IPS-18c (cell line): Measurements from ENCODE around the gene PCDH1.

Experiments
- H3K4me3 ChIP-seq: 2 replicates; pipeline ENCODE4 v1.7.0; 2013; ENCODE audit warnings: low read depth, mild to moderate bottlenecking, low read length, moderate library complexity; ENCODE audit not compliant: insufficient read depth
- H3K9me3 ChIP-seq: one replicate; pipeline ENCODE4 v1.6.1; 2013; ENCODE audit warnings: mild to moderate bottlenecking, low read length, moderate library complexity; ENCODE audit not compliant: control insufficient read depth, insufficient read depth

PCDH1 gene

DNA sequence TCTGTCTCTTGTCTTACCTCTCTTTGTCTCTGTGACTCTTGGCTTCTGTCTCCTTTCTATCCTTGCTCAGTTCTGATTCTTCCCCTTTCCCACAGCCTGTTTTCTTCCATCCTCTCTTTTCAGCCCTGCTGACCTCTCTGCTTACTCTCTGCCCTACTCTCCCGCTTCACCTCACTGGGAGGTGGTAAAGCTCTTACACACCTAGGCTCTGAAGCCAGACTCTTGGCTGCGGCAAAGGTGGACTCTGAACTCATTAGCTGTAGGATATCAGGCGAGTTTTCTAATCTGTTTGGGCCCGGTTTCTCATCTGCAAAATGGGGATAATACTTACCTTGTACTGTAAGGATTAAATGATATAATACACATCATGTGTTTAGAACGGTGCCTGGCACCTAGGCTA, 11.1 kb downstream of the PCDH1 start:
- H3K9me3 ChIP-seq, result peaks cover 5% of the 10 kb centered on the region
- H3K4me3 ChIP-seq, result no peak overlapping the region

GRCh38 chr5:141866096-141866495, 12.1 kb downstream of the PCDH1 start:
- H3K4me3 ChIP-seq, result no peak overlapping the region
- peaks cover 5% of the 10 kb centered on the region for H3K9me3 ChIP-seq

DNA sequence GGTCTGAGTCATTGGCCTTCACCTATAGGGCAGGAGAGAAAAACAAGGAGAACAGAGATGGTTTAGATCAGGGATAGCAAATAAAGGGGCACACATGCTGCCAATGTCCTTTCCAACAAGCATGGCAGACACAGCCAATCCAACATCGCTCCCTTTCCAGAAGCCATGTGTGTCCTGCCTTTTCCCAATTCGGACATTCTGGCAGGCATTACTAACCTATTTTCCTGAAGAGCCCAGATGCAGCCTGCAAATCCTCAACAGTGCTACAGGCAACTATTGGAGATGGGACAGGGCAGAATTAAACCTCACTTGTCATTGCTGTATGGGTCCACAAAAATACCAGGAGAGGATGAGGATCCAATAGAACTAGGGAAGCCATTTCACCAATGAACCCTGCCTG, 12.8 kb downstream of the PCDH1 start:
- H3K4me3 ChIP-seq, result no peak overlapping the region
- H3K9me3 ChIP-seq, result peaks cover 5% of the 10 kb centered on the region

- Histone ChIP-seq H3K4me3 (no peak overlapping the region), H3K9me3 (peaks cover 5% of the 10 kb centered on the region)
These were observed 13.5 kb downstream of the PCDH1 start for GRCh38 chr5:141864371-141865370.

GRCh38 chr5:141863569-141864178, 14.5 kb downstream of the PCDH1 start:
- no peak overlapping the region for H3K4me3 ChIP-seq
- H3K9me3 ChIP-seq, result peaks cover under 1% of the 10 kb centered on the region

- Histone ChIP-seq H3K4me3 (no peak overlapping the region), H3K9me3 (no peaks in the 10 kb centered on the region)
These were observed 15.2 kb downstream of the PCDH1 start for GRCh38 chr5:141862936-141863543.

DNA sequence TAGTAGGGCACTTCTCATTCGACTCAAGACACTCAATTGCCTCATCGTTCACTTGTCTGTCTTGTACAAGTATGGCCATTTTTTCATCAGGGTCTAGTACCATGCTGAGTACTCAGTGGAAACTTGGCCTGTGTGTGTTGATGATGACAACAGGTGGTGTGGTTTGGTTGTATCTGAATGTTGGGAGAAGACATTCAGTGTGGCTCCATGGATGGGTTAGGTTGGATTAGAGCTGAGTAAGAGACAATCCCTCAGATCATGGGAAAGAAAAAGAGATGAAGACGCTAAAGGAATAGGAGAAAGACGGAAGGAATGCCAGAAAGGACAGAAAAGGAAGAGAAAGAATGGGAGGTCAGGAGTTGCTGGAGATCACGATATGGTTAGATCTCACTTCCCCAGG, 17.0 kb downstream of the PCDH1 start:
- no peaks in the 10 kb centered on the region for H3K9me3 ChIP-seq
- H3K4me3 ChIP-seq, result no peak overlapping the region

- H3K4me3 ChIP-seq, result no peak overlapping the region
- no peaks in the 10 kb centered on the region for H3K9me3 ChIP-seq
These were observed 20.0 kb downstream of the PCDH1 start for GRCh38 chr5:141858079-141858765.

DNA sequence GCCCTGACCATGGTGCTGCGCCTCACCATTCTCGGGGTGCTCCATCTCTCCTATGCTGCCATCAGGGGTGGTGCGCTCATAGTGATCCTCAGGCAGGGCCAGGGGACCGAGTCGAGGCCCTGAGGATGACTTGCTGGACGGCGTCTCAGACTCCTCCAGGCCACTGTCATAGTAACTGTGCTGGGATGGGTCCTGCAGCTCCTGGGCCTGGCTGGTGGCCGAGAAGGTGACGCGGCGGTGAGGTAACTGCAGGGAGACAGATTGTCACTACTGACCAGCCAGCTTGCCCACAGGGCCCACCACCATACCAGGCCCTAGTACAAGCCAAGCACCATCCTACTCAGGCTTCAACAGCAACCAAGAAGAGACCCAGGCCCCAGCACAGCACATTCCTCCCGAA, 21.0 kb downstream of the PCDH1 start:
- H3K4me3 ChIP-seq, result no peak overlapping the region

GRCh38 chr5:141856037-141856790, 22.0 kb downstream of the PCDH1 start:
- Histone ChIP-seq H3K9me3 (no peaks in the 10 kb centered on the region), H3K4me3 (no peak overlapping the region)

More for the DNA sequence above, 21.0 kb downstream of the PCDH1 start:
- no peaks in the 10 kb centered on the region for H3K9me3 ChIP-seq

DNA sequence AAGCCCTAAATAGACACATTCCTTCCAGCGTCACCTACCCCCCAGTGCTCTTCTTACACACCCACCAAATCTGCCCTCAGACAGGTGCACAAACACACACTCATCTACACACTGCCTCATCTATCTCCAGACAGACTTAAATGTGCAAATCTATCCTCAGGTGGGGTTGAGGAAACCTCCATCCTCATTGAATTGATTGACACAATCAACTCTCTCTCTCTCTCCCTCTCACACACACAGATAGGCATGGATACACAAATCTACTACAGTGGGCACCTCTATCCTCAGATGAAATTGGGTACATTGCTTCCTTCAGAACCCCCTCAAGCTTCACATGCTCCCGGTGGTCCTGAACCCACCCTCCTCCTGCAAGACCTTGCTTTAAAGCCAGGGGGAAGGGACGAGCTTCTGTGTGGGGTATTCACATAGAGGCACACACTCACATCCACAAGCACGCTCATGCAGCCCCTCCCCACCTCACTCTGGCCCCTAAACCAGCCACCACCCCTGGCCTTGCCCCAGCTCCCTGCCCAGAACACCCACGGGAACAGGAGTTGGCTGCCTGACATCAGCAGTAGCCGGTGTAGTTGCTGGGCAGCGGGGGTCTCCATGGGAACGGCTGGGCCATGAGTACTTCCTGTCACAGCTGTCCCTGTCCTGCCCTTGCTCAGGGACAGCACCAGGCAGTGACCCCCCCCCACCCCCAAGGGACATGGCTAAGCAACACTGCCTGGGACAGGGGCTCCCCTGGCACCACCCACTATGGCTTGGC, 22.8 kb downstream of the PCDH1 start:
- no peaks in the 10 kb centered on the region for H3K9me3 ChIP-seq
- no peak overlapping the region for H3K4me3 ChIP-seq

DNA sequence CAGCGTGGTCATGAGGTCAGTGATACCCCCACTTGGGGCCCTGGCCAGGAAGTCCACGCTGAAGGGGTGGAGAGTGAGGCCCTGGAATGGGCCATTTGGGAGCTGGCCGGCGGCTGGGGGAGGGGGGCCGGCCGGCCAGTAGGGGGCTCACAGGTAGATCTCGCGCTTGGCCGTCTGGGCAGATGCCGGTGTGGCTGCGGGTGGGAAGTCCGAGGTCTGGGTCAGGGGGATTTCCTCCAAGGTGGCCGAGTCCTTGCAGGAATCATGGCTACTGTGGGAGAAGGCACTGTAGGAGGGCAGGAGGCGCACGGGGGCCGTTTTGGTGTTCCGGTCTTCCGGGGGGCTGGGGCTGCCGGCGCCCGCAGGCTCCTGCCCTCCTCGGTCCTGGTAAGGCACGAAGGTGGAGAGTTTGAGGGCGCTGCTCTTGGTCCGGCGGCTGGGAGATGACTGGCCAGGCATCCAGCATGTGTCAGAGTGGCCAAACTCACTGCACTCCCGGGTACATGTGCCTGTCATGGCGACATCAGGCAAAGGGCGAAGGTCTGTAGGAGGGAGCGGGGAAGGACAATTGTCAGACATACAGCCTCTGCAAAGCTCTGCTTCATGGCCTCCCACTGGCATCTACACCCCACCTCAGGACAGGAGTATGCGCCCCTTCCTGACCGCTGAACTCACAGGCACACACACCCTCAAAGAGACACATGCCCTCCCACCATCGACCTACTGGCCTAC, 24.1 kb downstream of the PCDH1 start:
- Histone ChIP-seq H3K9me3 (peaks cover 2% of the 10 kb centered on the region), H3K4me3 (no peak overlapping the region)

DNA sequence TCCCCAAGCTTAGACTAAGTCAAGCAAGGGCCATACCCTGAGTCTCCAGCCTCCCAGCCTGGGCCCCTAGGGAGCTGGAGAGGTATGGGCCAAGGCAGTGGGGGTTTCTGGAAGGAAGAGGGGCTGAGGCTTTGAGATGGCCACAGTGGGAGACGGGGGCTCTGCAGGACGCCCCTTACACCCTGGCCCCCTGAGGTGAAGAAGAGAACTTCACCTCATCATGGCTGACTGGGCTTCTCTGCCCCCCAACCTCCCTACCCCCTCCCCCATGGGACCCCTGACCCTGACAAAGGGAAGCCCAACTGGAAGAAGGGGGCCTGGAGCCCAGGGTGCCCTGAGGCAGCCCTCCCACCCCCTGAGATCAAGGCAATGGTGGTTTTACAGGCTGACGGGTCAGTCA, 25.8 kb downstream of the PCDH1 start:
- peaks cover 2% of the 10 kb centered on the region for H3K9me3 ChIP-seq
- no peak overlapping the region for H3K4me3 ChIP-seq

GRCh38 chr5:141851195-141851874, 26.9 kb downstream of the PCDH1 start:
- H3K9me3 ChIP-seq, result peaks cover 2% of the 10 kb centered on the region
- peak overlapping the region; percentile 28; the same call in 1 of the 2 replicates for H3K4me3 ChIP-seq

- peak overlapping the region; percentile 28; the same call in 1 of the 2 replicates for H3K4me3 ChIP-seq
- peaks cover 2% of the 10 kb centered on the region for H3K9me3 ChIP-seq
These were observed 27.4 kb downstream of the PCDH1 start for GRCh38 chr5:141850786-141851185.
